ENCODE measurements around the gene NCOR1.

Gene NCOR1

DNA sequence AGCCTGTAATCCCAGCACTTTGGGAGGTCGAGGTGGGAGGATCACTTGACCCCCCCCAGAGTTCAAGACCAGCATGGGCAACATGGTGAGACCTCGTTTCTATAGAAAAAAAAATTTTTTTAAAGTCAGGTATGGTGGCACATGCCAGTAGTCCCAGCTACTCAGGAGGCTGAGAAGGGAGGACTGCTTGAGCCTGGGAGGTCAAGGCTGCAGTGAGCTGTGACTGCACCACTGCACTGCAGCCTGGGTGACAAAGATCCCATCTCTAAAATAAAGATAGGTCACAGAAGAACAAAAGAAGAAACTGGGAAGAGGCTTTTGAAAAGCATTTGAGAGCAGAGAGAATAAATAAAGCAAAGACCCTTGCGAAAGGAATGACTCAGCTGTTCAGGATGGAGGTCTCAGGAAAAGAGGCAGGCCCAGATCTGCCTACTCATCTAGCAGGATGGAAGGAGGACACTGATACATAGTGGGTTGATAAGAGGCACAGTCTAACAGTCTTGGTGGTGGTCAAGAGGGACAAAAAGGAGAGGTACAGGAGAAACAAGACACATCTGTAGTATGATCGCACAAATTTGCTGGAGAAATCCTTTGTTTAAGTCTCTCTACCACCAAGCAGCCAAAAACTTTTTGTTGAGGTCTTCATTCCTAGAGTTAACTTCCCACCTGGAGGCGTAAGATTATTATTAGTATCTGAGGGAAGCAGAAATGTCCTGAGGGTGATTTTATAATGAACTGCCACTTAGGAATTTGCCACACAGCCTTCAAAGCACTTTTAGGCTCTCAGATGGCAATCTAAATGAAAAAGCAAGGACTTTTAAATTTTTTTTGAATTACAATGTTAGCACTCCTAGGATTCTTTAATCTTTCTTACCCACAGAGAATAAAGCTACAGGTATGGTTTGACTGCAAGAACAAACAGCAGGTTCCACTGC lies 233.4 kb downstream of the NCOR1 start:
- Mint-ChIP-seq H3K36me3 (ENCODE audit: low read depth) (peaks cover 74% of the 10 kb centered on the region), H3K9me3 (peaks cover 10% of the 10 kb centered on the region), H3K4me3 (no peak overlapping the region), H3K4me1 (no peaks in the 10 kb centered on the region), H3K27ac (peak overlapping the region; percentile 86), H3K27me3 (ENCODE audit: low read depth, poor library complexity) (no peaks in the 10 kb centered on the region)
- DNase-seq = no peak
- no peak for TF ChIP-seq CTCF (IDR thresholded peaks at IDR 0.05)

DNA sequence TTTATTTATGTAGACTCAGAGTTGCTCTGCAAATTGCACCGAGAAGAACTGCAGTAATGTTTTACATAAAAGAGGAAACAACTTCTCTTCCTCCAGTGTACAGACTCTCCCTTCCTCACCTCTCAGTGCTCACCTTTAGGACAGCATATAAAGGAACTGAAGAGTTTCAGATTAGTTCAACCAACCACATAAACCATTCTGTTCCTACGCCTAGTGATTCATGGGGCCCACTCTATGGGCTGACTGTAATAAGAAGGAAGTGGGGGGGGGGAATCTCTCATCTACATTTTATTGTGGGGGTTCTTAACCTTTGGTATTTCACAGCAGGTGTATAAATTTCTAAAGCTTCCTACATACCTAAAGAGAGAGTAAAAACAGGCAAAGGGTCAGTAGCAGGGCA lies 234.1 kb downstream of the NCOR1 start:
- Mint-ChIP-seq H3K27ac (peak overlapping the region; percentile 22), H3K27me3 (ENCODE audit: low read depth, poor library complexity) (no peaks in the 10 kb centered on the region), H3K9me3 (peaks cover 10% of the 10 kb centered on the region), H3K4me1 (no peaks in the 10 kb centered on the region), H3K4me3 (no peak overlapping the region), H3K36me3 (ENCODE audit: low read depth) (peaks cover 71% of the 10 kb centered on the region)
- TF ChIP-seq CTCF (IDR thresholded peaks at IDR 0.05) = no peak
- DNase-seq = no peak
